Suprapubic skin (tissue), 4 donors: Measurements from ENCODE around the gene CADM2. TPM values are rescaled to one million over a fixed set of nuclear protein-coding genes. Genes with fewer than 3 reads are reported as not detected.

Source experiments
- DNase-seq, 2 donors: peaks; one replicate each; pipeline ENCODE4 v3.0.0-alpha.2; 2019; ENCODE audit warnings: low spot score in 2 of 2
- H3K27ac ChIP-seq: fragments of 200-600 bp; sonication (generic); one replicate; pipeline ENCODE4 v1.5.1; 2019
- H3K27me3 ChIP-seq: fragments of 200-600 bp; sonication (generic); one replicate; pipeline ENCODE4 v1.5.1; 2019
- H3K36me3 ChIP-seq: fragments of 200-600 bp; sonication (generic); one replicate; pipeline ENCODE4 v1.5.1; 2019
- H3K4me1 ChIP-seq: fragments of 200-600 bp; sonication (generic); one replicate; pipeline ENCODE4 v1.5.1; 2019
- H3K4me3 ChIP-seq: fragments of 200-600 bp; sonication (generic); one replicate; pipeline ENCODE4 v1.5.1; 2019; ENCODE audit warnings: mild to moderate bottlenecking
- H3K9me3 ChIP-seq: fragments of 200-600 bp; sonication (generic); one replicate; pipeline ENCODE4 v1.5.1; 2019
- EP300 ChIP-seq: sonication (generic); formaldehyde crosslinking; IDR thresholded peaks from one replicate; pipeline ENCODE4 v1.6.1; 2017; ENCODE audit warnings: antibody characterized with exemption
- POLR2A ChIP-seq, 2 donors: fragments of 450-650 bp; IDR thresholded peaks; one replicate each; pipeline ENCODE4 v1.6.1; 2017; ENCODE audit warnings: antibody characterized with exemption in 2 of 2, mild to moderate bottlenecking in 2 of 2, moderate library complexity in 2 of 2
- POLR2AphosphoS5 ChIP-seq, 3 donors: sonication (generic); formaldehyde crosslinking; IDR thresholded peaks; one replicate each; pipeline ENCODE4 v1.6.1; 2017; ENCODE audit warnings: antibody characterized with exemption in 3 of 3
- WGBS: methylation state at CpG from one replicate; pipeline ENCODE4 v1.1.5; 2018; 5-methylcytosine and 5-hydroxymethylcytosine counted together
- total RNA-seq, 4 donors: library from RNA; depleted of rRNA; stranded (reverse); fragments of >200 nt; gene quantifications; one replicate each; pipeline ENCODE4 v1.1.0, GENCODE V29; 2016
- TF ChIP-seq, protein P1 (sequence below), 2 donors: fragments of 200-600 bp in 1 of 2; fragments of 450-650 bp in 1 of 2; sonication (generic) in 1 of 2; IDR thresholded peaks; one replicate each; pipeline ENCODE4 v1.5.1; 2016 to 2019; ENCODE audit warnings: antibody characterized with exemption in 2 of 2, mild to moderate bottlenecking in 1 of 2, moderate library complexity in 1 of 2

Gene CADM2
- total RNA-seq, 4 donors from 2014 or later = 0.68 to 2.8 (median 1.4) TPM

- no peak overlapping the region for H3K4me3 ChIP-seq
- H3K36me3 ChIP-seq = no peaks in the 10 kb centered on the region
- no peaks in the 10 kb centered on the region for H3K27me3 ChIP-seq
- TF ChIP-seq EP300 (no peak), POLR2AphosphoS5 (IDR thresholded peaks at IDR 0.05) (no peak), POLR2A (IDR thresholded peaks at IDR 0.05) (no peak)
- TF ChIP-seq, protein P1, sequence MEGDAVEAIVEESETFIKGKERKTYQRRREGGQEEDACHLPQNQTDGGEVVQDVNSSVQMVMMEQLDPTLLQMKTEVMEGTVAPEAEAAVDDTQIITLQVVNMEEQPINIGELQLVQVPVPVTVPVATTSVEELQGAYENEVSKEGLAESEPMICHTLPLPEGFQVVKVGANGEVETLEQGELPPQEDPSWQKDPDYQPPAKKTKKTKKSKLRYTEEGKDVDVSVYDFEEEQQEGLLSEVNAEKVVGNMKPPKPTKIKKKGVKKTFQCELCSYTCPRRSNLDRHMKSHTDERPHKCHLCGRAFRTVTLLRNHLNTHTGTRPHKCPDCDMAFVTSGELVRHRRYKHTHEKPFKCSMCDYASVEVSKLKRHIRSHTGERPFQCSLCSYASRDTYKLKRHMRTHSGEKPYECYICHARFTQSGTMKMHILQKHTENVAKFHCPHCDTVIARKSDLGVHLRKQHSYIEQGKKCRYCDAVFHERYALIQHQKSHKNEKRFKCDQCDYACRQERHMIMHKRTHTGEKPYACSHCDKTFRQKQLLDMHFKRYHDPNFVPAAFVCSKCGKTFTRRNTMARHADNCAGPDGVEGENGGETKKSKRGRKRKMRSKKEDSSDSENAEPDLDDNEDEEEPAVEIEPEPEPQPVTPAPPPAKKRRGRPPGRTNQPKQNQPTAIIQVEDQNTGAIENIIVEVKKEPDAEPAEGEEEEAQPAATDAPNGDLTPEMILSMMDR (IDR thresholded peaks at IDR 0.05) = no peak
- DNase-seq = no peak
- no peaks in the 10 kb centered on the region for H3K9me3 ChIP-seq
- 93% methylated on average over 2 of the region's 2 CpGs for WGBS
- H3K27ac ChIP-seq = no peak overlapping the region
- no peaks in the 10 kb centered on the region for H3K4me1 ChIP-seq
These were observed 251.8 kb downstream of the CADM2 start for GRCh38 chr3:85210540-85210939.

- no peak for DNase-seq
- peaks cover 5% of the 10 kb centered on the region for H3K9me3 ChIP-seq
- TF ChIP-seq EP300 (no peak), POLR2A (IDR thresholded peaks at IDR 0.05) (no peak), POLR2AphosphoS5 (IDR thresholded peaks at IDR 0.05) (no peak)
- TF ChIP-seq, protein P1 (IDR thresholded peaks at IDR 0.05) = no peak
- 94% methylated on average over 2 of the region's 6 CpGs for WGBS
- no peaks in the 10 kb centered on the region for H3K27me3 ChIP-seq
- no peaks in the 10 kb centered on the region for H3K4me1 ChIP-seq
- H3K4me3 ChIP-seq = no peak overlapping the region
- H3K36me3 ChIP-seq = no peaks in the 10 kb centered on the region
- no peak overlapping the region for H3K27ac ChIP-seq
These were observed 270.2 kb downstream of the CADM2 start for GRCh38 chr3:85228966-85229365.

GRCh38 chr3:85244091-85244490 is 285.3 kb downstream of the CADM2 start:
- no peaks in the 10 kb centered on the region for H3K9me3 ChIP-seq
- no peak overlapping the region for H3K27ac ChIP-seq
- WGBS = 84% methylated on average over 4 of the region's 4 CpGs
- H3K4me3 ChIP-seq = no peak overlapping the region
- TF ChIP-seq EP300 (no peak), POLR2A (IDR thresholded peaks at IDR 0.05) (no peak), POLR2AphosphoS5 (IDR thresholded peaks at IDR 0.05) (no peak)
- TF ChIP-seq, protein P1 (IDR thresholded peaks at IDR 0.05) = no peak
- DNase-seq = no peak
- H3K27me3 ChIP-seq = no peaks in the 10 kb centered on the region
- no peaks in the 10 kb centered on the region for H3K4me1 ChIP-seq
- no peaks in the 10 kb centered on the region for H3K36me3 ChIP-seq

- Histone ChIP-seq H3K4me3 (no peak overlapping the region), H3K36me3 (no peaks in the 10 kb centered on the region), H3K4me1 (no peaks in the 10 kb centered on the region), H3K27ac (no peak overlapping the region), H3K27me3 (no peaks in the 10 kb centered on the region), H3K9me3 (no peaks in the 10 kb centered on the region)
- 84% methylated on average over 2 of the region's 2 CpGs for WGBS
- no peak for DNase-seq
- TF ChIP-seq POLR2A (IDR thresholded peaks at IDR 0.05) (no peak), EP300 (no peak), POLR2AphosphoS5 (IDR thresholded peaks at IDR 0.05) (no peak)
- TF ChIP-seq, protein P1 (IDR thresholded peaks at IDR 0.05) = no peak
These were observed 285.7 kb downstream of the CADM2 start for GRCh38 chr3:85244519-85244918.

DNA sequence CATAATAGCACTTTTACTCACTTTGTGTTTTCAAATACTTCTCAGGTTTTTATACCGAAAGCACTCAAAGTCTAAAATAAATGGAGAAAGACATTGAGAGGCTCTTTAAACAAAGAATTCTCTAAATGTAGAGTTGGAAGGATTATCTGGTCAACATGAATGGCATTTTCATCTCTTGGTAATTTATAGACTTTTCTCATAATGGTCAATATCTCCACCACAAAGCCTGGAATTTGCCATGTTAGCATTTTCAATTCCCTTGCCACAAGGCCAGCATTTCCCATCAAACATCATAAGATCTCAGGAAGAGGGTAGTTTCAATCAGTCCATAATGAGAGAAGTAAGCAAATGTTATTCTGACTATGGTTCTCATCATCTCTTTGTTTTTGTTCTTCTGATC is 293.0 kb downstream of the CADM2 start:
- Histone ChIP-seq H3K4me1 (no peaks in the 10 kb centered on the region), H3K27ac (no peak overlapping the region), H3K4me3 (no peak overlapping the region), H3K9me3 (no peaks in the 10 kb centered on the region), H3K36me3 (no peaks in the 10 kb centered on the region), H3K27me3 (no peaks in the 10 kb centered on the region)
- WGBS = 93% methylated on average over 1 of the region's 1 CpG
- DNase-seq = no peak
- TF ChIP-seq POLR2A (IDR thresholded peaks at IDR 0.05) (no peak), POLR2AphosphoS5 (IDR thresholded peaks at IDR 0.05) (no peak), EP300 (no peak)
- TF ChIP-seq, protein P1 (IDR thresholded peaks at IDR 0.05) = no peak
